SK-N-MC (cell line): ENCODE data around the gene MAGEC2.

Source experiments
- EZH2 ChIP-seq: fragments of 200-600 bp; sonication (generic); IDR thresholded peaks from one replicate; pipeline ENCODE4 v1.6.1; 2017; ENCODE audit warnings: antibody characterized with exemption
- FOXP2 ChIP-seq: optimal IDR thresholded peaks from 2 replicates; pipeline ENCODE3; 2011; ENCODE audit warnings: mild to moderate bottlenecking, moderate library complexity; ENCODE audit not compliant: insufficient read depth; ENCODE audit errors: extremely low read length, control extremely low read depth
- POLR2AphosphoS5 ChIP-seq: IDR thresholded peaks from 2 replicates; pipeline ENCODE4 v1.6.1; 2012; ENCODE audit warnings: mild to moderate bottlenecking, low read depth, low read length, borderline replicate concordance

DNA sequence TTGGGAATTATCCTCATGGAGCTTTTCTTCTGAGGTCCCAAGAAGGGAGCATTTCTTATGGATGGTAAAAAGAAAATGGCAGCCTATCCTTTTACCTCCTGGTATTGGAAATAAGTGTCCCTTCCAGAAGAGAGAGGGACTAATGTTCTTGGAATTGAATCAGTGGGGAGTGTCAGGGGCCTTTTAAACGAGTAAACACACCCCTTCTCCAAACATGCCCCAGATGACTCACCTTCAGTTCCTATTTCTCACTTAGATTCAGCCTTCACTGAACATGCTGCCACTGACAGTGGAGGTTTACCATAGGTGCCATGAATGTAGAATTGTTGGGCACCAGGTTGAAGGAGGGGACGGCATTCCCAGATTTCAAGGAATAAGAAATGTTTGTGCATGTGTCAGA is 19.0 kb downstream of the MAGEC2 start:
- no peak for TF ChIP-seq EZH2
- TF ChIP-seq POLR2AphosphoS5, result no peak
- no peak for TF ChIP-seq FOXP2
